HG02588 (cell line): ENCODE data around the gene NR2F1.
"Not testable (repeated sequence)": the region's sequence is repeated elsewhere in the genome, so short reads cannot be mapped to it uniquely, and the experiment has no call there.

Source experiments
- ATAC-seq: cut with Tn5 transposase; IDR thresholded peaks from one replicate; pipeline ENCODE4 v1.9.1; 2021; ENCODE audit warnings: mild to moderate bottlenecking, moderate library complexity; ENCODE audit not compliant: unreplicated experiment

The NR2F1 gene

GRCh38 chr5:93582677-93583438 lies at the start of gene NR2F1:
NR2F1 (plus strand) TSS chr5:93583222; CDS start chr5:93585024, 1,802 bp downstream.
- ATAC-seq: no peak

GRCh38 chr5:93545872-93546271 lies 37.1 kb upstream of the NR2F1 start:
- ATAC-seq: no peak

GRCh38 chr5:93549594-93549993 lies 33.4 kb upstream of the NR2F1 start:
- not testable (repeated sequence) for ATAC-seq

- ATAC-seq: no peak
Measured at GRCh38 chr5:93557021-93557604, 25.9 kb upstream of the NR2F1 start.

- ATAC-seq: no peak
Measured at GRCh38 chr5:93566091-93566490, 16.9 kb upstream of the NR2F1 start.

GRCh38 chr5:93567424-93567823 lies 15.6 kb upstream of the NR2F1 start:
- ATAC-seq: no peak

GRCh38 chr5:93569300-93570160 lies 13.5 kb upstream of the NR2F1 start:
- ATAC-seq: no peak

- ATAC-seq: no peak
Measured at GRCh38 chr5:93570294-93571113, 12.5 kb upstream of the NR2F1 start.

- no peak for ATAC-seq
Measured at GRCh38 chr5:93571114-93571949, 11.7 kb upstream of the NR2F1 start.

GRCh38 chr5:93572101-93572607 lies 10.9 kb upstream of the NR2F1 start:
- ATAC-seq: no peak

- no peak for ATAC-seq
Measured at GRCh38 chr5:93572608-93573353, 10.2 kb upstream of the NR2F1 start.

- no peak for ATAC-seq
Measured at GRCh38 chr5:93573354-93574351, 9.4 kb upstream of the NR2F1 start.

GRCh38 chr5:93574491-93575305 lies 8.3 kb upstream of the NR2F1 start:
- ATAC-seq: no peak

GRCh38 chr5:93575461-93576414 lies 7.3 kb upstream of the NR2F1 start:
- ATAC-seq: no peak

GRCh38 chr5:93576994-93577853 lies 5.8 kb upstream of the NR2F1 start:
- ATAC-seq: no peak
